IMR-90 (cell line): ENCODE measurements around the gene WHRN. TPM values are rescaled to one million over a fixed set of nuclear protein-coding genes. Genes with fewer than 3 reads are reported as not detected.

Experiments
- ATAC-seq: fragments of 200-7000 bp; cut with Tn5 transposase; 2 replicates; pipeline ENCODE4 v1.9.1; 2020; ENCODE audit warnings: low read depth, mild to moderate bottlenecking, moderate library complexity
- BruUV-seq: library from RNA; stranded (reverse); fragments of 400-500 nt; replicated peaks from 2 replicates; lab custom pipeline; 2021; lab: Mats Ljungman, UMichigan
- CTCF ChIA-PET: fragments of 300-600 bp; formaldehyde crosslinking; extraction: SDS; loops from one replicate; lab custom pipeline; 2021; ENCODE audit warnings: antibody characterized with exemption; lab: Yijun Ruan, JAX
- POLR2A ChIA-PET: fragments of 300-600 bp; sonication (Branson Sonifier 250); formaldehyde crosslinking; loops from one replicate; lab custom pipeline; 2022; ENCODE audit warnings: antibody characterized with exemption; ENCODE audit not compliant: unreplicated experiment; lab: Charles Lee
- DNase-seq: peaks from one replicate; pipeline ENCODE4 v3.0.0; 2013
- H2AFZ ChIP-seq: replicated peaks from 2 replicates; pipeline ENCODE3; 2013; ENCODE audit warnings: low read length, mild to moderate bottlenecking; ENCODE audit not compliant: poor library complexity
- H2AK5ac ChIP-seq: 2 replicates; pipeline ENCODE4 v1.6.1; 2013; ENCODE audit warnings: low read depth, low read length, inconsistent platforms
- H2AK9ac ChIP-seq: replicated peaks from 2 replicates; pipeline ENCODE3; 2013; ENCODE audit warnings: mild to moderate bottlenecking, low read depth, low read length, moderate library complexity; ENCODE audit not compliant: poor library complexity
- H2BK120ac ChIP-seq: 2 replicates; pipeline ENCODE4 v1.6.1; 2013; ENCODE audit warnings: low read depth, low read length, inconsistent platforms
- H2BK15ac ChIP-seq: 3 replicates; pipeline ENCODE4 v1.6.1; 2013; ENCODE audit warnings: low read depth, low read length, inconsistent platforms
- H2BK20ac ChIP-seq: 2 replicates; pipeline ENCODE4 v1.6.1; 2013; ENCODE audit warnings: low read depth, mild to moderate bottlenecking, inconsistent platforms, low read length, moderate library complexity
- H2BK5ac ChIP-seq: 2 replicates; pipeline ENCODE4 v1.6.1; 2013; ENCODE audit warnings: mild to moderate bottlenecking, low read depth, low read length, inconsistent platforms; ENCODE audit not compliant: poor library complexity, severe bottlenecking
- H3K14ac ChIP-seq: replicated peaks from 2 replicates; pipeline ENCODE4 v1.6.1; 2013; ENCODE audit warnings: low read depth, low read length, inconsistent platforms
- H3K18ac ChIP-seq: 2 replicates; pipeline ENCODE4 v1.6.1; 2013; ENCODE audit warnings: low read depth, low read length, control low read depth
- H3K23ac ChIP-seq: 2 replicates; pipeline ENCODE4 v1.6.1; 2013; ENCODE audit warnings: low read depth, low read length, inconsistent platforms
- H3K27ac ChIP-seq: 2 replicates; pipeline ENCODE4 v1.5.1; 2013; ENCODE audit warnings: mild to moderate bottlenecking, control low read depth, low read length; ENCODE audit not compliant: insufficient read depth
- H3K27me3 ChIP-seq: 2 replicates; pipeline ENCODE4 v1.6.1; 2013; ENCODE audit warnings: low read length; ENCODE audit not compliant: control insufficient read depth, insufficient read depth
- H3K36me3 ChIP-seq: 2 replicates; pipeline ENCODE4 v1.6.1; 2013; ENCODE audit warnings: low read length, mixed read lengths; ENCODE audit not compliant: control insufficient read depth, insufficient read depth
- H3K4ac ChIP-seq: 2 replicates; pipeline ENCODE4 v1.6.1; 2013; ENCODE audit warnings: low read depth, low read length, inconsistent platforms
- H3K4me1 ChIP-seq: 2 replicates; pipeline ENCODE4 v1.6.1; 2013; ENCODE audit warnings: low read length, mixed read lengths; ENCODE audit not compliant: control insufficient read depth, insufficient read depth
- H3K4me2 ChIP-seq: 2 replicates; pipeline ENCODE4 v1.6.1; 2013; ENCODE audit warnings: low read depth, mild to moderate bottlenecking, control low read depth, low read length, moderate library complexity
- H3K4me3 ChIP-seq: 2 replicates; pipeline ENCODE4 v1.5.1; 2013; ENCODE audit warnings: low read depth, mild to moderate bottlenecking, control low read depth, low read length, moderate library complexity; ENCODE audit not compliant: insufficient read depth
- H3K56ac ChIP-seq: 2 replicates; pipeline ENCODE4 v1.6.1; 2013; ENCODE audit warnings: low read length, inconsistent platforms; ENCODE audit not compliant: insufficient read depth; ENCODE audit errors: extremely low read depth
- H3K79me1 ChIP-seq, 2 experiments: 2 replicates each; pipeline ENCODE4 v1.6.1; 2013; ENCODE audit warnings: low read length in 2 of 2, inconsistent platforms in 1 of 2, low read depth in 1 of 2
- H3K9ac ChIP-seq: 2 replicates; pipeline ENCODE4 v1.6.1; 2013; ENCODE audit warnings: low read depth, low read length, control low read depth
- H3K9me1 ChIP-seq: 2 replicates; pipeline ENCODE4 v1.6.1; 2013; ENCODE audit warnings: low read length, inconsistent platforms; ENCODE audit not compliant: insufficient read depth
- H3K9me3 ChIP-seq: 2 replicates; pipeline ENCODE4 v1.6.1; 2013; ENCODE audit warnings: low read length; ENCODE audit not compliant: control insufficient read depth, insufficient read depth
- H4K20me1 ChIP-seq: 2 replicates; pipeline ENCODE4 v1.6.1; 2013; ENCODE audit warnings: low read length, inconsistent platforms; ENCODE audit not compliant: insufficient read depth
- H4K5ac ChIP-seq: 2 replicates; pipeline ENCODE4 v1.6.1; 2013; ENCODE audit warnings: mild to moderate bottlenecking, low read depth, low read length, control low read depth
- H4K8ac ChIP-seq, 2 experiments: 2 replicates each; pipeline ENCODE4 v1.6.1; 2013; ENCODE audit warnings: low read depth in 2 of 2, low read length in 2 of 2, control low read depth in 1 of 2, inconsistent platforms in 1 of 2
- H4K91ac ChIP-seq: 2 replicates; pipeline ENCODE4 v1.6.1; 2013; ENCODE audit warnings: low read depth, low read length, inconsistent platforms; ENCODE audit not compliant: insufficient read depth
- BHLHE40 ChIP-seq: fragments of 150-350 bp; IDR thresholded peaks from 2 replicates; pipeline ENCODE4 v1.6.1; 2016; ENCODE audit warnings: mild to moderate bottlenecking, low read depth, low read length
- CEBPB ChIP-seq: IDR thresholded peaks from 2 replicates; pipeline ENCODE4 v1.6.1; 2012; ENCODE audit warnings: low read depth, low read length, improper control_type of control experiment
- CHD1 ChIP-seq: IDR thresholded peaks from 2 replicates; pipeline ENCODE4 v1.6.1; 2012; ENCODE audit warnings: low read depth, low read length, improper control_type of control experiment
- FOS ChIP-seq: fragments of 150-350 bp; IDR thresholded peaks from 2 replicates; pipeline ENCODE4 v1.6.1; 2016; ENCODE audit warnings: low read depth, low read length
- MAFK ChIP-seq: IDR thresholded peaks from 2 replicates; pipeline ENCODE4 v1.6.1; 2012; ENCODE audit warnings: low read depth, low read length, improper control_type of control experiment
- MAZ ChIP-seq: IDR thresholded peaks from 2 replicates; pipeline ENCODE4 v1.6.1; 2012; ENCODE audit warnings: low read depth, mild to moderate bottlenecking, low read length, improper control_type of control experiment, moderate library complexity, borderline replicate concordance
- MXI1 ChIP-seq: IDR thresholded peaks from 2 replicates; pipeline ENCODE4 v1.6.1; 2012; ENCODE audit warnings: low read depth, mild to moderate bottlenecking, low read length, moderate library complexity, borderline replicate concordance
- POLR2A ChIP-seq: IDR thresholded peaks from 2 replicates; pipeline ENCODE4 v1.6.1; 2012; ENCODE audit warnings: mild to moderate bottlenecking, low read depth, low read length
- RAD21 ChIP-seq: IDR thresholded peaks from 2 replicates; pipeline ENCODE4 v1.6.1; 2012; ENCODE audit warnings: low read length, improper control_type of control experiment
- RCOR1 ChIP-seq: IDR thresholded peaks from 2 replicates; pipeline ENCODE4 v1.6.1; 2012; ENCODE audit warnings: mild to moderate bottlenecking, low read length, improper control_type of control experiment; ENCODE audit not compliant: insufficient replicate concordance
- RFX5 ChIP-seq: IDR thresholded peaks from 2 replicates; pipeline ENCODE4 v1.8.0; 2012; ENCODE audit warnings: low read depth, mild to moderate bottlenecking, low read length, moderate library complexity
- SMC3 ChIP-seq: fragments of 150-350 bp; IDR thresholded peaks from 2 replicates; pipeline ENCODE4 v1.6.1; 2016; ENCODE audit warnings: low read depth, mild to moderate bottlenecking, antibody characterized with exemption, low read length, moderate library complexity
- WGBS, 2 experiments: methylation state at CpG; one replicate each; pipeline versions ENCODE4 v1.1.5 to v1.1.7; 2013; ENCODE audit warnings: missing lambda C conversion rate in 2 of 2; ENCODE audit not compliant: insufficient read length in 1 of 2; ENCODE audit errors: extremely low coverage in 2 of 2; 5-methylcytosine and 5-hydroxymethylcytosine counted together
- dilution Hi-C: fragments of 300-500 bp; cut with HindIII; formaldehyde crosslinking; loops from one replicate; pipeline ENCODE4 v1.14.3; 2018; ENCODE audit warnings: low sequenced_read_pairs; ENCODE audit not compliant: unreplicated experiment
- in situ Hi-C: fragments of 300-500 bp; cut with MboI; formaldehyde crosslinking; loops from 3 replicates; pipeline ENCODE4 v1.14.3; 2019; ENCODE audit warnings: low sequenced_read_pairs, inconsistent platforms, mixed read lengths
- intact Hi-C: fragments of 100-400 bp; cut with micrococcal nuclease; formaldehyde crosslinking; loops from 2 replicates; pipeline ENCODE4 v1.10.0; 2022
- polyA plus RNA-seq, 3 experiments: library from polyadenylated mRNA; depleted of rRNA; stranded (reverse); fragments of >200 nt; gene quantifications; 2 replicates each; pipeline ENCODE4 v1.2.3, GENCODE V29; 2012; ENCODE audit warnings: low replicate concordance in 1 of 3
- total RNA-seq: library from RNA; depleted of rRNA; stranded (reverse); fragments of >200 nt; gene quantifications from 2 replicates; pipeline ENCODE4 v1.2.3, GENCODE V29; 2012
- TF ChIP-seq, protein P1 (sequence below): fragments of 150-350 bp; IDR thresholded peaks from 2 replicates; pipeline ENCODE4 v1.6.1; 2016; ENCODE audit warnings: low read depth, mild to moderate bottlenecking, low read length, moderate library complexity, borderline replicate concordance

WHRN gene
- total and polyA plus RNA-seq, 2 of the 4 experiments (the other 2 are of a cell fraction), result 0.18 to 2.6 TPM

DNA sequence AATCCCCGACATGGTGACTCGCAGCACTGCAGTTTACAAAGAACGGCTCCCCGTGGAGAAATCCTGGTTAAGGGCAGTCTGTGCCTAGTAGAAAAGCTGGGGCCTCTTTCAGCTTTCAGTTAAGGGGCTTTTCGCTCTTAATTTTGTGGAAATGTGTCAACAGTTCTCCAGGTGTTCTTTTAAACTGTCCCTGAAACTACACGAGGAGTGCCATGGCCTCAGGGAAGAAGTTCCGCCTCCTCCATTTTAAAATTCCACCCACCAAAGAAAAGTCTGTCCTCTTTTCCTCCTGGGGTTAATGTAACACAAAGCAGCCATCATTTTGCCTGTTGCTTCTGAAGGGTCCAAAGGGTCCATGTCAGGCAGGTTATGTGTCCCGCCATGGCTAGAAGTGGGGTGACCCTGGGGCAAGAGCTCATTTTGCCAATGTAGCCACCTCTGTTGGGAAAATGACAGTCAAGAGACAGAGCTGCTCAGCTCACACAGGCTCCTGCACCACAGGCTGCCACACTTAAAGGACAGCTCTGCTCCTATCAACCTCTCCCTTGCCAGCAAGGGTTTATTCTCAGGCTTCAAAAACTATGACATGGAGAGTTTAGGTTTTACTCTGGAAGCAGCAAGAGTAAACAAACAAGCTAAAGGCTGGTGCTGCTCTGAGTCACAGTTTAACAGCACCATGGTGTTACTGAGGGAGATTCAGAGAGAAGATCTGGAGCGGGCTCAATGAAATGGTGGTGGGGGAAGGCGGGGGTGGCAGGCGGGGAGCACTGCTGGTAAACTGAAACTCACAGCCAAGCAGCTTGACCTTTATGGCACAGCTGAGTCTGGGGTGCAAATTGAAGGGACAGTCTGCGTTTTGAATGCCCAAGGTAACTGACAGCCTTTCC, 3.2 kb downstream of the WHRN start:
- peaks cover 11% of the 10 kb centered on the region for H3K4me1 ChIP-seq
- ATAC-seq (peak; percentile 57), DNase-seq (peak; percentile 81)
- no peak overlapping the region for H2BK5ac ChIP-seq
- H3K27ac ChIP-seq, result peak overlapping the region; percentile 17; the same call in 1 of the 2 replicates
- in situ Hi-C loops (no loop called here), intact Hi-C loops (loop anchor here (10.0 kb wide), 1 partner anchor 167 kb away; no protein-coding TSS in a partner anchor), dilution Hi-C loops (no loop called here)
- BruUV-seq, result no TSS peak
- no peak overlapping the region for H3K9ac ChIP-seq
- H4K20me1 ChIP-seq, result peaks cover 3% of the 10 kb centered on the region; the same call in 1 of the 2 replicates
- no peak overlapping the region for H3K4me3 ChIP-seq
- peak overlapping the region; percentile 53 for H2AK5ac ChIP-seq
- no peak overlapping the region for H3K23ac ChIP-seq
- CTCF ChIA-PET, result interaction anchor here (0.5 to 1.9 kb wide), 5 partner anchors 10 to 151 kb away, joined by 3 to 5 read pairs (median 4); no protein-coding TSS in a partner anchor
- peak overlapping the region; percentile 29; the same call in 1 of the 2 replicates for H2BK20ac ChIP-seq
- no peaks in the 10 kb centered on the region; a peak in 1 of 4 replicates for H3K79me1 ChIP-seq
- H3K4me2 ChIP-seq, result peak overlapping the region; percentile 51
- H2BK120ac ChIP-seq, result no peak overlapping the region
- H4K5ac ChIP-seq, result no peak overlapping the region
- H3K56ac ChIP-seq, result no peak overlapping the region
- no peaks in the 10 kb centered on the region for H3K36me3 ChIP-seq
- H3K9me1 ChIP-seq, result peaks cover 5% of the 10 kb centered on the region; the same call in 1 of the 2 replicates
- peak overlapping the region; percentile 22; the same call in 1 of the 2 replicates for H3K4ac ChIP-seq
- no peak overlapping the region for H2AFZ ChIP-seq
- TF ChIP-seq MXI1, result no peak
- 0 out of 2 replicates have a peak, but pooled peaks have one; percentile 23 for TF ChIP-seq BHLHE40
- no peak for TF ChIP-seq SMC3
- peak; percentile 66 for TF ChIP-seq FOS
- no peak for TF ChIP-seq MAZ
- 0 out of 2 replicates have a peak, but pooled peaks have one; percentile 31 for TF ChIP-seq POLR2A
- TF ChIP-seq, protein P1, sequence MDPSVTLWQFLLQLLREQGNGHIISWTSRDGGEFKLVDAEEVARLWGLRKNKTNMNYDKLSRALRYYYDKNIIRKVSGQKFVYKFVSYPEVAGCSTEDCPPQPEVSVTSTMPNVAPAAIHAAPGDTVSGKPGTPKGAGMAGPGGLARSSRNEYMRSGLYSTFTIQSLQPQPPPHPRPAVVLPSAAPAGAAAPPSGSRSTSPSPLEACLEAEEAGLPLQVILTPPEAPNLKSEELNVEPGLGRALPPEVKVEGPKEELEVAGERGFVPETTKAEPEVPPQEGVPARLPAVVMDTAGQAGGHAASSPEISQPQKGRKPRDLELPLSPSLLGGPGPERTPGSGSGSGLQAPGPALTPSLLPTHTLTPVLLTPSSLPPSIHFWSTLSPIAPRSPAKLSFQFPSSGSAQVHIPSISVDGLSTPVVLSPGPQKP, result no peak
- no peak for TF ChIP-seq MAFK
- no peak for TF ChIP-seq RFX5
- TF ChIP-seq CEBPB, result no peak
- TF ChIP-seq RCOR1, result no peak
- TF ChIP-seq RAD21, result no peak
- TF ChIP-seq CHD1, result no peak
- H3K9me3 ChIP-seq, result no peaks in the 10 kb centered on the region
- H3K14ac ChIP-seq, result no peak overlapping the region
- POLR2A ChIA-PET, result no interaction called here
- no peak overlapping the region for H4K8ac ChIP-seq
- no peak overlapping the region for H2BK15ac ChIP-seq
- H3K27me3 ChIP-seq, result peaks cover 9% of the 10 kb centered on the region
- H3K18ac ChIP-seq, result no peak overlapping the region
- peak overlapping the region; percentile 18 for H2AK9ac ChIP-seq
- no peak overlapping the region for H4K91ac ChIP-seq
- WGBS, 2 experiments, result 20% methylated on average over 2 of the region's 12 CpGs; no CpG with 5 or more reads in 1 of the 2 experiments
